Measurements from ENCODE around the gene EIF4E2.

DNA sequence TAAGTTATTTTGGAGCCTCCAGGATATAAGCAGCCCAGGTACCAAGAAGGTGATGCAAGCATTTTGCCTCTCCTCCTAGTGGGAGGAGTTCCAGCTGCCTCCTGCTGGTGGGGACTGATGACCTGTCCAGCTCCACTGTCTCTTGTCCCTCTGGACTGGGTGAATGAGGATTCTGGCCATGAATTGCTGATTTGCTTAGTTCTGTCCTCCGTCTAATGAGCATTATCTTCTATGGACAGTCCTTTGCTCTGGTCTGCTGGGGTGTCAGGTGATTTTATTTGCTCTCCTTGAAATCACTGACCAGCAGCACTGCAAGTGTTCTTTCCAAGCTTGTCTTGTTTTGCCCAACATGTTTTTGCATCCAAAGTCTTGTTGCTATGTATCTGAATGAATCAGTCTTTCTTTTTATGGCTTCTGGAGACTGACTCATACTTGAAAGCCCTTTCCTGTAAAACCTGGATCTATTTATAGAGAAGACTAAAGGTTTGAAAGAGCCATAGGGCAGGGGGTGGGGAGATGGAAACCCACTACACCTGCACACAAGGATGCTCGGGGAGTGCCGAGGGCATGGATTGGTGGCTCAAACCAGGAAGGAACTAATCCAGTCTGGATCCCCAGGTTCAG is 42.4 kb downstream of the EIF4E2 start:
- no peak for TF ChIP-seq YEATS2 (CRISPR knock-in tag; IDR thresholded peaks at IDR 0.05; ENCODE audit: borderline replicate concordance)
- no peak for TF ChIP-seq NFE2L2 (IDR thresholded peaks at IDR 0.05; ENCODE audit: low read length)
- TF ChIP-seq ZBTB1 (CRISPR knock-in tag; IDR thresholded peaks at IDR 0.05; ENCODE audit: borderline replicate concordance): no peak
- no peak for TF ChIP-seq TAF1 (CRISPR knock-in tag; IDR thresholded peaks at IDR 0.05)
- no peak for TF ChIP-seq ZNF30 (CRISPR knock-in tag; IDR thresholded peaks at IDR 0.05)
- TF ChIP-seq HCFC1 (IDR thresholded peaks at IDR 0.05; ENCODE audit: low read depth, low read length): no peak
- TF ChIP-seq ASH2L (IDR thresholded peaks at IDR 0.05; ENCODE audit: insufficient read length, low read depth, low read length): no peak
- no peak for TF ChIP-seq NR2C2 (CRISPR knock-in tag; IDR thresholded peaks at IDR 0.05; ENCODE audit: borderline replicate concordance)
- TF ChIP-seq, protein P1, sequence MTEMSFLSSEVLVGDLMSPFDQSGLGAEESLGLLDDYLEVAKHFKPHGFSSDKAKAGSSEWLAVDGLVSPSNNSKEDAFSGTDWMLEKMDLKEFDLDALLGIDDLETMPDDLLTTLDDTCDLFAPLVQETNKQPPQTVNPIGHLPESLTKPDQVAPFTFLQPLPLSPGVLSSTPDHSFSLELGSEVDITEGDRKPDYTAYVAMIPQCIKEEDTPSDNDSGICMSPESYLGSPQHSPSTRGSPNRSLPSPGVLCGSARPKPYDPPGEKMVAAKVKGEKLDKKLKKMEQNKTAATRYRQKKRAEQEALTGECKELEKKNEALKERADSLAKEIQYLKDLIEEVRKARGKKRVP (CRISPR knock-in tag; IDR thresholded peaks at IDR 0.05): no peak
- TF ChIP-seq ESRRA (CRISPR knock-in tag; IDR thresholded peaks at IDR 0.05; ENCODE audit: low read depth): no peak
- no peak for TF ChIP-seq NFKBIZ (CRISPR knock-in tag; IDR thresholded peaks at IDR 0.05)
- TF ChIP-seq ZNF160 (CRISPR knock-in tag; IDR thresholded peaks at IDR 0.05): no peak
- no peak for TF ChIP-seq ZNF292 (CRISPR knock-in tag; IDR thresholded peaks at IDR 0.05; ENCODE audit: borderline replicate concordance, low read depth)
- TF ChIP-seq CTCF (CRISPR knock-in tag; IDR thresholded peaks at IDR 0.05): peak; percentile 63

All from HepG2 (cell line).